Measurements from ENCODE around the gene SPECC1. TPM values are rescaled to one million over a fixed set of nuclear protein-coding genes. Genes with fewer than 3 reads are reported as not detected.

SPECC1 gene
- total RNA-seq, 1 experiment from 2014 or later, result 103 TPM

DNA sequence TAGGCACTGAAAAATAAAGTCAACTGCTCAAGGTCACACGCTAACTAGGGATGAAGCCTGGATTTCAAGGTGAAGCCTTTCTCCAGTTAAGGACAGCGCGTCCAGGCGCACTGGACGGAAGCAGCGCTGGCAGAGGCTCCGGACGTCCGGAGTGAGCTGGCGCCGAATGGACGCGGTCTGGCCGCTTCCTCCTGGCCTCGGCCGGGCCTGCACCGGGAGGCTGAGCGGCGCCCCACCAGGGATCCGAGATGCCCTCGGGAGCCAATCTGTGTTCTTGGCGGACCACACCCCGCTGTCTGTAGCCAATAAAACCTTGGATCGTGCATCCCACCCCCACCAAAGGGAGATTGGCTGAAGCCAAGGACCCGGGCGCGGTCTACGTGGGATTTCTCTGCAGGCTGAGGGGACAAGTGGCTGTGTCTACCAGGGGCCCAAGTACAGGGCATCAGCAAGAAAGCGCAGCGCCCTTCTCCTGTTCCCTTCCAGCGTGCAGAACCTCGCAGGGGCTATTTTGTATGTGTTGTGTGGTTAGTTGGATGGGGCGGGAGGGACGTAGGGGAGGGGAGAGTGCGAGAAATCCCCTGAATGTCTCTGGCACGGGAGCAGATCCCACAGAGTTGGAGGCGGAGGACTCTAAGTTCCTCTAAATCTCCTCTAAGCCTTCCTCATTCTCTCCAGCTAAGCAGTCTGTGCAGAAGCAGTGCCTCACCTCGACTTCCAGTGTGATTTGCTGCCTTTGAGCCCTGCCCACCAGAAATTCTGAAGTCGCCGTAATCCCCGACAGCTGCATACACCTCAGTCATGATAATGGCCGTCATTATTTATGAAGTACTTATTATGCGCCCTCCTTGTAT is 29.0 kb upstream of the SPECC1 start (continued):
- TF ChIP-seq, protein P1, sequence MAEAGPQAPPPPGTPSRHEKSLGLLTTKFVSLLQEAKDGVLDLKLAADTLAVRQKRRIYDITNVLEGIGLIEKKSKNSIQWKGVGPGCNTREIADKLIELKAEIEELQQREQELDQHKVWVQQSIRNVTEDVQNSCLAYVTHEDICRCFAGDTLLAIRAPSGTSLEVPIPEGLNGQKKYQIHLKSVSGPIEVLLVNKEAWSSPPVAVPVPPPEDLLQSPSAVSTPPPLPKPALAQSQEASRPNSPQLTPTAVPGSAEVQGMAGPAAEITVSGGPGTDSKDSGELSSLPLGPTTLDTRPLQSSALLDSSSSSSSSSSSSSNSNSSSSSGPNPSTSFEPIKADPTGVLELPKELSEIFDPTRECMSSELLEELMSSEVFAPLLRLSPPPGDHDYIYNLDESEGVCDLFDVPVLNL (CRISPR knock-in tag; IDR thresholded peaks at IDR 0.05; ENCODE audit: borderline replicate concordance, low read depth), result no peak

DNA sequence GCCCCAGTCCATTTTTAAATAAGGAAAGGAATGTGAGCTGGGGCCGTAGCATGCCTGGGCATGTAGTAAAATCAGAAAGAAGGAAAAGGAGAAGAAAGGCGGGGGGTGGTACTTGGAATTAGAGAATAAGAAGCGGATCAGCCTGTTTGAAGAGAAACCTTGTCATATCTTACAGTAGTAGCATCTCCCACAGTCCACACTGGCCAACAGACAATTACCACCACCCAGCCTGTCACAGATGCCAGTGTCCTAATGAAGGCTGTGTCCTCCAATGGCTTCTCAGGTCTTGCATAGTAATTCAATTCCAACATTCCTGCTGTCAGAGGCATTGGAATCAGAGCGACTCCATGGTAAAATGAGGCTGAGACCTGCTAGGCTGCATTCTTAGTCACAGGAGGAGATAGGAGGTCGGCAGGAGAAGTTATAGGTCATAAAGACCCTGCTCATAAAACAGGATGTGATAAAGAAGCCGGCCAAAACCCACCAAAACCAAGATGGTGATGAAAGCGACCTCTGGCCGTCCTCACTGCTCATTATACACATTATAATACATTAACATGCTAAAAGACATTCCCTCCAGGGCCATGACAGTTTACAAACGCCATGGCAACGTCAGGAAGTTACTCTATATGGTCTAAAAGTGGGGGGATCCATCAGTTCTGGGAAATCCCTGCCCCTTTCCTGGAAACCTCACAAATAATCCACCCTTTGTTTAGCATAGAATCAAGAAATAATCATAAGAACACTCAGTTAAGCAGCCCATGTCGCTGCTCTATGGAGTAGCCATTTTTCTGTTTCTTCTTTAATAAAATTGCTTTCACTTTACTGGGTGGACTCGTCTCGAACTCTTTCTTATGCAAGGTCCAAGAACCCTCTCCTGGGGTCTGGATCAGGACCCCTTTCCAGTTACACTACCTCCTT is 22.0 kb upstream of the SPECC1 start:
- ATAC-seq, result peak; percentile 72
- H3K27ac Mint-ChIP-seq, result peak overlapping the region; percentile 59
- H3K9me3 Mint-ChIP-seq, result no peaks in the 10 kb centered on the region
- H3K4me1 Mint-ChIP-seq, result peaks cover 18% of the 10 kb centered on the region
- no peaks in the 10 kb centered on the region for H3K27me3 Mint-ChIP-seq (ENCODE audit: low read depth)
- TF ChIP-seq SMAD4 (CRISPR knock-in tag; IDR thresholded peaks at IDR 0.05) (no peak), JUN (CRISPR knock-in tag; IDR thresholded peaks at IDR 0.05) (no peak)
- TF ChIP-seq, protein P2, sequence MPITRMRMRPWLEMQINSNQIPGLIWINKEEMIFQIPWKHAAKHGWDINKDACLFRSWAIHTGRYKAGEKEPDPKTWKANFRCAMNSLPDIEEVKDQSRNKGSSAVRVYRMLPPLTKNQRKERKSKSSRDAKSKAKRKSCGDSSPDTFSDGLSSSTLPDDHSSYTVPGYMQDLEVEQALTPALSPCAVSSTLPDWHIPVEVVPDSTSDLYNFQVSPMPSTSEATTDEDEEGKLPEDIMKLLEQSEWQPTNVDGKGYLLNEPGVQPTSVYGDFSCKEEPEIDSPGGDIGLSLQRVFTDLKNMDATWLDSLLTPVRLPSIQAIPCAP (CRISPR knock-in tag; IDR thresholded peaks at IDR 0.05), result no peak
- H3K36me3 Mint-ChIP-seq, result no peaks in the 10 kb centered on the region
- no peak overlapping the region for H3K4me3 Mint-ChIP-seq
- ChIA-PET POLR2A (no interaction called here), CTCF (interaction anchor here (0.9 to 1.5 kb wide), 2 partner anchors 135 to 240 kb away, joined by 3 read pairs; no protein-coding TSS in a partner anchor)
- DNase-seq (ENCODE audit: low spot score), result no peak

DNA sequence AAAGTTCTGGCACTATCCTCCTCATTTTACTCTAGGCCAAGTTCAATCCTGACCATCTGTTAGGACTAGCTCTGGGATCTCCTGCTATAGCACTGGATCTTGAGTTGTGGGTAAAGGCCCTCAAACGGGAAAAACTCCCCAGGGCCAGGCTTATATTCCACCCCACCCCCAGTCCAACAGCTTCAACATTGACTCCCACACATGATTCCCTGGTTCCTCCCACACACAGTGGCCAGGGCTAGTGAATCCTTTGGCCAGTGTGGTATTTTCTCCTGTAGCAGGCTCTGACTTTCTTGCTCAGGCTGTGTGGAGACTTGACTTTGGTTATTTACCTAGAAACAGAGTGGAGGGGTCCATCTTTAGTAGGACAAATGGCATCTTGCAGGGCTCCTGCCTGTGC is 21.3 kb upstream of the SPECC1 start:
- Mint-ChIP-seq H3K9me3 (no peaks in the 10 kb centered on the region), H3K4me3 (no peak overlapping the region), H3K27me3 (ENCODE audit: low read depth) (no peaks in the 10 kb centered on the region), H3K27ac (no peak overlapping the region), H3K4me1 (peaks cover 18% of the 10 kb centered on the region), H3K36me3 (no peaks in the 10 kb centered on the region)
- ATAC-seq (no peak), DNase-seq (ENCODE audit: low spot score) (no peak)
- ChIA-PET POLR2A (no interaction called here), CTCF (interaction anchor here (1.5 kb wide), 1 partner anchor 239 kb away, joined by 3 read pairs; no protein-coding TSS in a partner anchor)
- TF ChIP-seq TEAD4 (CRISPR knock-in tag; IDR thresholded peaks at IDR 0.05) (no peak), CREB1 (CRISPR knock-in tag; IDR thresholded peaks at IDR 0.05) (no peak)
- TF ChIP-seq, protein P3, sequence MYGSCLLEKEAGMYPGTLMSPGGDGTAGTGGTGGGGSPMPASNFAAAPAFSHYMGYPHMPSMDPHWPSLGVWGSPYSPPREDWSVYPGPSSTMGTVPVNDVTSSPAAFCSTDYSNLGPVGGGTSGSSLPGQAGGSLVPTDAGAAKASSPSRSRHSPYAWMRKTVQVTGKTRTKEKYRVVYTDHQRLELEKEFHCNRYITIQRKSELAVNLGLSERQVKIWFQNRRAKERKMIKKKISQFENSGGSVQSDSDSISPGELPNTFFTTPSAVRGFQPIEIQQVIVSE (CRISPR knock-in tag; IDR thresholded peaks at IDR 0.05; ENCODE audit: borderline replicate concordance), result no peak

DNA sequence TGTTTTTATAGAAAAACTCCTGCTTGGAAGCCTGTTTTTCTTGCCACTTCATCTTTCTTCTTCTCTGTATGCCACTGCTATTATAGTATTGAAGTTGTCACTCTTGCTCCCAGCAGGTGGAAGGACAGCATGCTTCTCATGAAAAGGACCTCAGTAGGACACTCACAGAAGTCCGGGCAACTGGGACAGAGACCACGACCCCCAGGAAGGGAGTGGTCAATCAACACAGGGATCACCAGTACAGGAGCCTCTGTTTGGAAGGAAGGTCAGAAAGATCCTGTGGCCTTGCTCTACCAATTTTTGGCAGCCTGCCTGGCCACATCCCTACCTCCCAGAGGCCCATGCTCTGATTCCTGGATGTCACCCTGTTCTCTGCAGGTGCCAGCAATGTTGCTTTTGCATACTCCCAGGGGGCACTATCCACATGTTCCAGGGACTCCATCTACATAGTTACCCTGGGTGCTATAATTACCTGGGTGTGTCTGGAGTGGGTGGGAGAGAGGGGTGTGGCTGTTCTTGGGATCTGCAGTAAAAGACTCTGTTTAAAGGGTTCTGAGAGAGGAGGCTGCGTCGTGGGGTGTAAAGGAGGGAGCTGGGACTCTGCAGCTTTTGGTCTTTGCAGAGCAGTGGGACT is 17.8 kb upstream of the SPECC1 start:
- Mint-ChIP-seq H3K27me3 (ENCODE audit: low read depth) (no peaks in the 10 kb centered on the region), H3K4me3 (no peak overlapping the region), H3K36me3 (no peaks in the 10 kb centered on the region), H3K9me3 (no peaks in the 10 kb centered on the region), H3K27ac (no peak overlapping the region), H3K4me1 (peaks cover 18% of the 10 kb centered on the region)
- CTCF ChIA-PET, result interaction anchor here (0.6 kb wide), 1 partner anchor 17 kb away, joined by 4 read pairs; the partner anchor contains the start of gene SPECC1
- DNase-seq (ENCODE audit: low spot score), result no peak
- no peak for ATAC-seq
- POLR2A ChIA-PET, result no interaction called here
- TF ChIP-seq, protein P4, sequence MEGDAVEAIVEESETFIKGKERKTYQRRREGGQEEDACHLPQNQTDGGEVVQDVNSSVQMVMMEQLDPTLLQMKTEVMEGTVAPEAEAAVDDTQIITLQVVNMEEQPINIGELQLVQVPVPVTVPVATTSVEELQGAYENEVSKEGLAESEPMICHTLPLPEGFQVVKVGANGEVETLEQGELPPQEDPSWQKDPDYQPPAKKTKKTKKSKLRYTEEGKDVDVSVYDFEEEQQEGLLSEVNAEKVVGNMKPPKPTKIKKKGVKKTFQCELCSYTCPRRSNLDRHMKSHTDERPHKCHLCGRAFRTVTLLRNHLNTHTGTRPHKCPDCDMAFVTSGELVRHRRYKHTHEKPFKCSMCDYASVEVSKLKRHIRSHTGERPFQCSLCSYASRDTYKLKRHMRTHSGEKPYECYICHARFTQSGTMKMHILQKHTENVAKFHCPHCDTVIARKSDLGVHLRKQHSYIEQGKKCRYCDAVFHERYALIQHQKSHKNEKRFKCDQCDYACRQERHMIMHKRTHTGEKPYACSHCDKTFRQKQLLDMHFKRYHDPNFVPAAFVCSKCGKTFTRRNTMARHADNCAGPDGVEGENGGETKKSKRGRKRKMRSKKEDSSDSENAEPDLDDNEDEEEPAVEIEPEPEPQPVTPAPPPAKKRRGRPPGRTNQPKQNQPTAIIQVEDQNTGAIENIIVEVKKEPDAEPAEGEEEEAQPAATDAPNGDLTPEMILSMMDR (IDR thresholded peaks at IDR 0.05), result no peak
- TF ChIP-seq, protein P5, sequence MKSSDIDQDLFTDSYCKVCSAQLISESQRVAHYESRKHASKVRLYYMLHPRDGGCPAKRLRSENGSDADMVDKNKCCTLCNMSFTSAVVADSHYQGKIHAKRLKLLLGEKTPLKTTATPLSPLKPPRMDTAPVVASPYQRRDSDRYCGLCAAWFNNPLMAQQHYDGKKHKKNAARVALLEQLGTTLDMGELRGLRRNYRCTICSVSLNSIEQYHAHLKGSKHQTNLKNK (CRISPR knock-in tag; IDR thresholded peaks at IDR 0.05), result no peak
- TF ChIP-seq, protein P6, sequence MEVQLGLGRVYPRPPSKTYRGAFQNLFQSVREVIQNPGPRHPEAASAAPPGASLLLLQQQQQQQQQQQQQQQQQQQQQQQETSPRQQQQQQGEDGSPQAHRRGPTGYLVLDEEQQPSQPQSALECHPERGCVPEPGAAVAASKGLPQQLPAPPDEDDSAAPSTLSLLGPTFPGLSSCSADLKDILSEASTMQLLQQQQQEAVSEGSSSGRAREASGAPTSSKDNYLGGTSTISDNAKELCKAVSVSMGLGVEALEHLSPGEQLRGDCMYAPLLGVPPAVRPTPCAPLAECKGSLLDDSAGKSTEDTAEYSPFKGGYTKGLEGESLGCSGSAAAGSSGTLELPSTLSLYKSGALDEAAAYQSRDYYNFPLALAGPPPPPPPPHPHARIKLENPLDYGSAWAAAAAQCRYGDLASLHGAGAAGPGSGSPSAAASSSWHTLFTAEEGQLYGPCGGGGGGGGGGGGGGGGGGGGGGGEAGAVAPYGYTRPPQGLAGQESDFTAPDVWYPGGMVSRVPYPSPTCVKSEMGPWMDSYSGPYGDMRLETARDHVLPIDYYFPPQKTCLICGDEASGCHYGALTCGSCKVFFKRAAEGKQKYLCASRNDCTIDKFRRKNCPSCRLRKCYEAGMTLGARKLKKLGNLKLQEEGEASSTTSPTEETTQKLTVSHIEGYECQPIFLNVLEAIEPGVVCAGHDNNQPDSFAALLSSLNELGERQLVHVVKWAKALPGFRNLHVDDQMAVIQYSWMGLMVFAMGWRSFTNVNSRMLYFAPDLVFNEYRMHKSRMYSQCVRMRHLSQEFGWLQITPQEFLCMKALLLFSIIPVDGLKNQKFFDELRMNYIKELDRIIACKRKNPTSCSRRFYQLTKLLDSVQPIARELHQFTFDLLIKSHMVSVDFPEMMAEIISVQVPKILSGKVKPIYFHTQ (CRISPR knock-in tag; IDR thresholded peaks at IDR 0.05), result no peak
- TF ChIP-seq ZNF121 (CRISPR knock-in tag; IDR thresholded peaks at IDR 0.05), result no peak
- TF ChIP-seq ZNF219 (CRISPR knock-in tag; IDR thresholded peaks at IDR 0.05; ENCODE audit: borderline replicate concordance), result no peak
- TF ChIP-seq, protein P7, sequence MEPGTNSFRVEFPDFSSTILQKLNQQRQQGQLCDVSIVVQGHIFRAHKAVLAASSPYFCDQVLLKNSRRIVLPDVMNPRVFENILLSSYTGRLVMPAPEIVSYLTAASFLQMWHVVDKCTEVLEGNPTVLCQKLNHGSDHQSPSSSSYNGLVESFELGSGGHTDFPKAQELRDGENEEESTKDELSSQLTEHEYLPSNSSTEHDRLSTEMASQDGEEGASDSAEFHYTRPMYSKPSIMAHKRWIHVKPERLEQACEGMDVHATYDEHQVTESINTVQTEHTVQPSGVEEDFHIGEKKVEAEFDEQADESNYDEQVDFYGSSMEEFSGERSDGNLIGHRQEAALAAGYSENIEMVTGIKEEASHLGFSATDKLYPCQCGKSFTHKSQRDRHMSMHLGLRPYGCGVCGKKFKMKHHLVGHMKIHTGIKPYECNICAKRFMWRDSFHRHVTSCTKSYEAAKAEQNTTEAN (CRISPR knock-in tag; IDR thresholded peaks at IDR 0.05), result no peak
- TF ChIP-seq, protein P8, sequence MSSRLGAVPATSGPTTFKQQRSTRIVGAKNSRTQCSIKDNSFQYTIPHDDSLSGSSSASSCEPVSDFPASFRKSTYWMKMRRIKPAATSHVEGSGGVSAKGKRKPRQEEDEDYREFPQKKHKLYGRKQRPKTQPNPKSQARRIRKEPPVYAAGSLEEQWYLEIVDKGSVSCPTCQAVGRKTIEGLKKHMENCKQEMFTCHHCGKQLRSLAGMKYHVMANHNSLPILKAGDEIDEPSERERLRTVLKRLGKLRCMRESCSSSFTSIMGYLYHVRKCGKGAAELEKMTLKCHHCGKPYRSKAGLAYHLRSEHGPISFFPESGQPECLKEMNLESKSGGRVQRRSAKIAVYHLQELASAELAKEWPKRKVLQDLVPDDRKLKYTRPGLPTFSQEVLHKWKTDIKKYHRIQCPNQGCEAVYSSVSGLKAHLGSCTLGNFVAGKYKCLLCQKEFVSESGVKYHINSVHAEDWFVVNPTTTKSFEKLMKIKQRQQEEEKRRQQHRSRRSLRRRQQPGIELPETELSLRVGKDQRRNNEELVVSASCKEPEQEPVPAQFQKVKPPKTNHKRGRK (CRISPR knock-in tag; IDR thresholded peaks at IDR 0.05; ENCODE audit: borderline replicate concordance), result no peak
